GM12873 (cell line): ENCODE data around the gene ZNF827.

Source experiments
- TF ChIP-seq, protein P1 (sequence below): IDR thresholded peaks from 2 replicates; pipeline ENCODE4 v1.5.1; 2012; ENCODE audit warnings: low read depth, mild to moderate bottlenecking, moderate library complexity, low read length, control low read depth; ENCODE audit not compliant: insufficient read depth; ENCODE audit errors: missing control alignments

Gene ZNF827

DNA sequence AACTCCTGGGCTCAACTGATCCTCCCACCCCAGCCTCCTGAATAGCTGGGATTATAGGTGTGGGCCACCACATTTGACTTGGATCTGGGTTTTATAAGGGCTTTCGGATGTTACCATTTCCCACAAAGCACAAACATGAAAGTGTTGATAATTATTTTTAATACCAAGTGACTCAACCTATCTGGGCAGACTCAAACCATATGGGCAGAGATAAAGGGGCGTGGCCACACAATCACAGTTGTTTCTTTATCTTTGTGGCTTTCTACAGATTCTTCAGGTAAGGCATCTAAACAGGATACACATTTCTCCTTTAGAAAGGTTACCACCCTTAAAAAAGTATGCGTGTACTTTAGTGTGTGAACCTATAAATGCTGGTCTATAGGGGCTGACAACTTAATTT lies 122.5 kb downstream of the ZNF827 start:
- TF ChIP-seq, protein P1, sequence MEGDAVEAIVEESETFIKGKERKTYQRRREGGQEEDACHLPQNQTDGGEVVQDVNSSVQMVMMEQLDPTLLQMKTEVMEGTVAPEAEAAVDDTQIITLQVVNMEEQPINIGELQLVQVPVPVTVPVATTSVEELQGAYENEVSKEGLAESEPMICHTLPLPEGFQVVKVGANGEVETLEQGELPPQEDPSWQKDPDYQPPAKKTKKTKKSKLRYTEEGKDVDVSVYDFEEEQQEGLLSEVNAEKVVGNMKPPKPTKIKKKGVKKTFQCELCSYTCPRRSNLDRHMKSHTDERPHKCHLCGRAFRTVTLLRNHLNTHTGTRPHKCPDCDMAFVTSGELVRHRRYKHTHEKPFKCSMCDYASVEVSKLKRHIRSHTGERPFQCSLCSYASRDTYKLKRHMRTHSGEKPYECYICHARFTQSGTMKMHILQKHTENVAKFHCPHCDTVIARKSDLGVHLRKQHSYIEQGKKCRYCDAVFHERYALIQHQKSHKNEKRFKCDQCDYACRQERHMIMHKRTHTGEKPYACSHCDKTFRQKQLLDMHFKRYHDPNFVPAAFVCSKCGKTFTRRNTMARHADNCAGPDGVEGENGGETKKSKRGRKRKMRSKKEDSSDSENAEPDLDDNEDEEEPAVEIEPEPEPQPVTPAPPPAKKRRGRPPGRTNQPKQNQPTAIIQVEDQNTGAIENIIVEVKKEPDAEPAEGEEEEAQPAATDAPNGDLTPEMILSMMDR = no peak

DNA sequence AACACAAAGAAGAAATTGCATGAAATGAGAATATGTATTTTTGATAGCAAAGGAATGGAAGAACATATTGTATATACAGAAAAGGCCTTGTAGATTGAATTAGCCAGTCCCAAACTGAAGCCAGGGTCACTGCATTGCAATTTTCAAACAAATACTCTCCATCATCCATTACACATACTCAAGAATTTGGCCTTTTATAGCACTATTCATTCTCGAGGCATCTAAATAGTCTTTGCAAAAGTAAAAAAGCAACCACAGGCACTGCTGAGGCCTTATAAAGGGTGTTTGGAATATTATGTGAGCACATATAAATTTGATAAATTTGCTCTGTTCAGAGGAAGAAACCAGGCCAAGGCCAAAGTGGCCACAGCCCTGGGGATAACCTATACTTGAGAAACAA lies 123.0 kb downstream of the ZNF827 start:
- TF ChIP-seq, protein P1 = no peak

DNA sequence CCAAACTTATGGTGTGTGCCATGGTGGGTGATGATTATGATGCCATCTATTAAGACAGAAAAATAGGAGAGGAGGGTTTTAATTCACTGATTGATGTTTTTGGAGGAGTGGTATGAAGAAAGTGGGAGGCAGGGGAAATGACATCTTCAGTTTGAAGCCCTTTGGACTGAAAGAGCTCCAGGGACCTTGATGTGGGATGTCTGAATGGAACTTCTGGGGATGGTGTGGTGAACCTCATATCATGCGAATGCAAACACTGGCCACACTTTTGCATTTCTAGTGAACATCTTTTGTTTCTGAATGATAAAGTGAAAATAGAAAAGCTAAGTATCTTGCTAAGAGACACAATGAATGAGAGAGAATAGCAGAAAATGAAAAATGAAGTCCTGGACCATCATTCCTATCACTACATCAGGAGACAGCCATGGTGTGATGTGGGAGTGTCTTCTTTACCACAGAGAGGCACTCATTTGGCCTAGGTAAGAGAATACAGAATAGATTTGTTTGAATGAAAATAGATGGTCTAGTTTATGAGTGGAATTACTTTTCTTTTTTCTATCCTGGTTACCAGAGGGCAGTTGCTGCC lies 123.5 kb downstream of the ZNF827 start:
- TF ChIP-seq, protein P1 = no peak

DNA sequence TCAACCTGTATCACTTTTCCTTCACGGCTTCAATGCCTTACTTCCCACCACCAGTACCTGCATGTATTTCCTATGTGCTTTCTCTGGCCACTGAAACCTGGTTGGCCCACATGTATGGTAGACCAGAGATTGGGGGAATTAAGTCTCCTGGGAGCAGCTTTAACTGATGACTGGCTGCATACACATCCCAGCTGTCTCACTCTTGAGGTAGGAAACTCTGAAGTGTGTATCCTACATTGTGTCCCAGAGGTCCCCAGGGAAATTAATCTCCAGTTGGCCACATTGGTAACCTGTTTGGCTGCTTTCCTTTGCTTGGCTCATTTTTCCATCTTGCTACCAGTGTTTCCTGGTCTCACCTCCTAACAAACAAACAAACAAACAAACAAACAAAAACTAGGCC lies 124.4 kb downstream of the ZNF827 start:
- TF ChIP-seq, protein P1 = no peak

DNA sequence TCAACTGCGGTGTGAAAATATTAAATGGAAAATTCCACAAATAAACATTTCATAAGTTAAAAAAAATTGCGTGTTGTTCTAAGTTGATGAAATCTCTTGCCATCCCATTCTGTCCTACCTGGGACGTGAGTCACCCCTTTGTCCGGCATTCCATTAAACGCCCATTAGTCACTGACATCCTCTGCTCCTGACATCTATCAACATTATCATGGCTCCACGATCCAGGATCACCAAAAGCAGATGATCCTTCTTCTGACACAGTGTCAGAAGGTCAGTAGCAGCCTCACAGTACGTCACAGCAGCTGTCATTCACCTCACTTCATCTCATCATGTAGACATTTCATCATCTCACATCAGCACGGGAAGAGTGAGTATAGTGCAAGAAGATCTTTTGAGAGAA lies 125.7 kb downstream of the ZNF827 start:
- TF ChIP-seq, protein P1 = no peak

DNA sequence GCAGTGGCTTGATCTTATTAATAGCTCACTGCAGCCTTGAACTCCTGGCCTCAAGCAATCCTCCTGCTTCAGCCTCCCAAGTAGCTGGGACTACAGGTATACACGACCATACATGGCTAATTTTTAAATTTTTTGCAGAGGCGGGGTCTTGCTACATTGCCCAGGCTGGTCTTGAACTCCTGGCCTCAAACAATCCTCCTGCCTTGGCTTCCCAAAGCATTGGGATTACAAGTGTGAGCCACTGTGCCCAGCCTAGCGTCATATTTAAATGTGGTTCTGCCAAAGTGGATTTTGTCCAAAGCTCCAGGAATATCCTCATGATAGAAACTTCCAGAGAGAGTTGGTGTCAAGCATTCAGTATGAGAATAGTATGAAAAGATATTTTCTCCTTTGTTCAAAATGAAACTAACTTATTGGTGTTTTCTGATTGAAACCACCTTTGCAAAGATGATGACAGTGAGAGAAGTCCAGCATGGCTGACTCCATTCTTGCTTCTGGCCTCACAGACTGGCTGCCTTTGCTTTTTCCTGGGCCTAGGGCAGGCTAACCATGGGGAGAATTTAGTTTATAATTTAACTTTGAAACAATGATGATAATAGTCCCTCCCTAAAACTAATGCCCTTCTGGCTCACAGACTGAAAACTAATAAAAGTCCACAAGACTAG lies 129.6 kb downstream of the ZNF827 start:
- TF ChIP-seq, protein P1 = no peak

DNA sequence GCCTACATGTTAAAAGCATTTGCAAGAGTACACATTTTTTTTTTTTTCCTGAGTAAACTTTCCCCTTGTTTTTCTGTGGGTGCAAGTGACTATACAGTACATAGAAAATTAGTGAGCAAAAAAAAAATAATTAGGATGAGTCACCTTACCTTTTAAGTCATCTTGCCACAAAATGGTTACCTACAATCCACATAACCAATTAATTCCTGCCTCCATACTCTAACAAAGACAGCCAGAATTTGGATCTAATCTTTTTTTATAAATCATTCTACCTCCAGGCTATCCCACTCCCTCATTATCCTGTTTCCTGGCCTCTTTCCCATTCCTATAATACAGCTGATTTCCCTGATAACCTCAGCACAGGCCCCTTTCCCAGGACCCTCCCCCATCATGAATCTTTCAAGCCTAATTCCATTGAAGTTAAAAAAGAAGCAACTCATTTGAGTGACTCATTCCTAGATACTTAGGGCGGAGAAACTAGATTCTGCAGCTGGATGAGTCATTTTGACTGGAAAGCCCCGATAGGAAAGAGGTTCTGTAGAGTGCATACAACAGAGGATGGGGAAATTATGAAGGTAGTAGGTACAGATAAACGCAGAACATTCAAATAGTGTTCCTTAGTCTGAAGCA lies 130.5 kb downstream of the ZNF827 start:
- TF ChIP-seq, protein P1 = no peak
